Tibial nerve (tissue), 3 donors: ENCODE results near the gene DAG1.

Source experiments
- CTCF ChIP-seq, 5 experiments: fragments of 200-600 bp in 3 of 5; fragments of 450-650 bp in 2 of 5; sonication (generic) in 3 of 5; IDR thresholded peaks; one replicate each; pipeline ENCODE4 v1.5.1; 2016 to 2019; ENCODE audit warnings: antibody characterized with exemption in 5 of 5, mild to moderate bottlenecking in 3 of 5, moderate library complexity in 2 of 5
- POLR2A ChIP-seq, 2 donors: fragments of 450-650 bp; IDR thresholded peaks; one replicate each; pipeline ENCODE4 v1.6.1; 2017; ENCODE audit warnings: antibody characterized with exemption in 2 of 2, mild to moderate bottlenecking in 2 of 2, moderate library complexity in 2 of 2

- peak in 2 of 5 experiments; percentile 10 to 16 for TF ChIP-seq CTCF (IDR thresholded peaks at IDR 0.05)
- TF ChIP-seq POLR2A (IDR thresholded peaks at IDR 0.05) = no peak
Measured at GRCh38 chr3:49553692-49554632, 83.9 kb downstream of the DAG1 start, which contains the start of gene BSN.
